GM12874 (cell line): ENCODE data around the gene EPHB1.

Experiments
- CTCF ChIP-seq: IDR thresholded peaks from 2 replicates; pipeline ENCODE4 v1.5.1; 2011; ENCODE audit warnings: low read depth, mild to moderate bottlenecking, control low read depth, low read length, moderate library complexity; ENCODE audit not compliant: insufficient read depth

EPHB1 gene

DNA sequence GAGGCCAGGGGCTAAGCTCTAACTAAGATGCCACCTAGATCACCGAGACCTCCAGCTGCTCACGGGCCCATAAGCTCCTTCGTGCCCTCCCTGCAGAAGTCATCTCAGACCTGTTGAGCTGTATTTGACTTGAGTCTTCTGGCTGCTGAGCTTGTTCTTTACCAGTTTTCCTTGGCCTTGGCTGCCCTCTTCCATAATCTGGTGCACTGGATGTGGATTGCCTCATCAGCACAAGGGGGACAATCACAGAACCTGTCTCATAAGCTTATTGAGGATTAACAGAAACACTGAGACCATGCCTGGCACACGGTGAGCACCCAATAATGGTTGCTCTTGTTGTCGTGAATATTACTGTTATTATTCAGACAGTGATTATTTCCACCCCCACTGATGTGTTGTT, 101.1 kb downstream of the EPHB1 start:
- no peak for TF ChIP-seq CTCF

DNA sequence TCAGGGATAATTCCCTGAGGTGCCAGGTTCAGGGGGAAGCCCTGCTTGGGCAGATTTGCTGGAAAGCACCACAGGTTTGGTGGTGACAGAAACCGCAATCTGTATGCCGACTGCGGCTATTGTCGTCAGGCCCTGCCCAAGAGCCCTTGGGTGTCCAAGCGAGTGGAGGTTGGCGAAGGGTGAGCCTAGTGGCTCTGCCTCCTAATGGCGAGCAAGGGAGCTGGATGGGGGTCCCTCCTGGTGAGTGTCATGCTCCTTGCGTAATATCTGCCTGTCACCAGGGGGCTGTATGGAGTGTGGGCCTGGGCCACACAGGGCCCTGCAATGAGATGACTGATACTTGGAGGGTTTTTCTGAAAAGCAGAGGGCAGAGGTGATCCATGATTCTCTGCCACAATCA, 101.6 kb downstream of the EPHB1 start:
- no peak for TF ChIP-seq CTCF

DNA sequence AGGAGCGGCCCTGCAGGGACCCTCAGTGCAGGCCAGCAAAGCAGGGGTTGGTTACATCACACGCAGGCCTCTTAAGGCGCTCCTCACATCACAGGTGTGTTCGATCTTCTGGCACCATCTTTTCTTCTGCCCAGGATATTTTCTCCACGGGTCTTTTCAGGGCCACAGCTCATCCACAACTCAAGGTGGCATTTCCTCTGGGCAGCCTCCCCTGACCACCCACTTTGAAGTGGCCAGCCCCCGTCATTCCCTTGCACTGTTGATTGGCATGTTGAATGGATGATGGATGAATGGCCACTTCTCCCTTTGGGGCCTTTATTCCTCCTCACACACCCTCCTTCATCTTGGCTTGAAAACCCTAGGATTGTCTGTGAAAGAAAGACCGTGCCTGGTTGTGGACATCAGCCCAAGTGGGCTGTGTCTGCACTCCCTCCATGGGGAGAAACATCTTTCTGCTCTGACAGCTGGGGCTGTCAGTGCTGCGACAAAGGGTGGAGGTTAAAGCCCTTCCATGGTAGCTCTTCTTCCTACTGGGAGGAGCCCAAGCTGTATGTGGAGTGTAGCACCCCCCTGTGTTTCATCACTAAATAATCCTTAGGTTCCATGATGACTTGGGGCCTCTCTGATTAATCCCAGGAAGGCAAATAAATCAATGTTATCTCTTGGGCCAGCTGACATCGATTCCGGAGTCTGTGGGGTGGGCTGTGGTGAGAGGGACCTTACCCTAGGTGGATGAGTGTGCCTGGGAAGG, 102.5 kb downstream of the EPHB1 start:
- no peak for TF ChIP-seq CTCF

DNA sequence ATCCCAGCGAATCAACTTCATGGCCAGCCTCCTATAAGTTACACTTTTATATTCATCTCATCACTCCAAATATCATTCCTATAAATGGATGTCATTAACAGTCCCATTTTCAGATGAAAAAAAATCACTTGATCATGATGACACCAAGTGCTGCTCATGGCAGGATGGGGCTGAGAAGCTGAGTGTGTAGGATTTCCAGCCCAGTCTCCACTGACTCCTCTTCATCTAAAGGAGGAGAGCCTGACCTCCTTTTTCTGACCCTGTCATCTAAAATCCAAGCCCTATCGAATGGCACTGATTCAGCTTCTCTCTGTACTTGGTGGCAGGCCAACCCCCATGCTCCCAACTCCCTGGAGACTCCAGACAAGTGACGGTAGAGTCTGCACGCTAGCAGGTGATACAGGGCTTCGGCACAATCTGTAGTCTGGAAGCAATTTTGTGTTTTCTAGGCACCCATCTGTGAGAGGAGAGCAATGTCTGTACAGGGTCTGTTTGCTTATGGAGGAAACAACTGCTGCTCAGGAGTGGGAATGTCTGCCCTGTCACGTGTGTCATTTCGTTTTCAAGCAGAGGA, 103.2 kb downstream of the EPHB1 start:
- no peak for TF ChIP-seq CTCF

GRCh38 chr3:134899786-134900185, 104.7 kb downstream of the EPHB1 start:
- no peak for TF ChIP-seq CTCF

GRCh38 chr3:134900482-134900881, 105.4 kb downstream of the EPHB1 start:
- TF ChIP-seq CTCF, result no peak

GRCh38 chr3:134901461-134901860, 106.4 kb downstream of the EPHB1 start:
- no peak for TF ChIP-seq CTCF
